SK-N-SH treated with all-trans-retinoic acid at 6 μM for 48 hours (cell line): ENCODE measurements around the gene ATP6V0C.
"Not testable (repeated sequence)": the region's sequence is repeated elsewhere in the genome, so short reads cannot be mapped to it uniquely, and the experiment has no call there.

Experiments
- ATAC-seq: fragments of 200-7000 bp; cut with Tn5 transposase; 3 replicates; pipeline ENCODE4 v1.9.1; 2020; ENCODE audit warnings: mild to moderate bottlenecking, moderate library complexity

ATP6V0C gene

GRCh38 chr16:2550283-2550878 lies 36.6 kb downstream of the ATP6V0C start:
- not testable (repeated sequence) for ATAC-seq

GRCh38 chr16:2551420-2551889 lies 37.7 kb downstream of the ATP6V0C start:
- not testable (repeated sequence) for ATAC-seq

GRCh38 chr16:2554709-2555425 lies 41.1 kb downstream of the ATP6V0C start:
- ATAC-seq, result not testable (repeated sequence)

GRCh38 chr16:2557150-2557549 lies 43.4 kb downstream of the ATP6V0C start:
- not testable (repeated sequence) for ATAC-seq

GRCh38 chr16:2560131-2560797 lies 46.5 kb downstream of the ATP6V0C start:
- ATAC-seq, result peak; percentile 5; the same call in 2 of the 3 replicates

GRCh38 chr16:2560798-2561133 lies 47.0 kb downstream of the ATP6V0C start:
- ATAC-seq, result peak; percentile 99

- ATAC-seq, result not testable (repeated sequence)
These were observed 53.8 kb downstream of the ATP6V0C start for GRCh38 chr16:2567506-2567905.

GRCh38 chr16:2568573-2568972 lies 54.8 kb downstream of the ATP6V0C start:
- not testable (repeated sequence) for ATAC-seq
